ENCODE results near the gene CLDN6. TPM values are rescaled to one million over a fixed set of nuclear protein-coding genes. Genes with fewer than 3 reads are reported as not detected.

Gene CLDN6
- total and polyA plus RNA-seq, 2 of the 13 experiments (the other 11 are each of a cell fraction or from before 2014, with no cell fraction given) = 5.9 to 7.6 TPM

GRCh38 chr16:3023669-3024478 lies 5.9 kb upstream of the CLDN6 start, which contains the start of the genes HCFC1R1 and THOC6 (continued):
- TF ChIP-seq ZNF780A (CRISPR knock-in tag; IDR thresholded peaks at IDR 0.05) = no peak; the same call in 1 of the 2 replicates
- TF ChIP-seq CBX5 (CRISPR knock-in tag; IDR thresholded peaks at IDR 0.05; ENCODE audit: borderline replicate concordance) = peak; percentile 76
- TF ChIP-seq, protein P1, sequence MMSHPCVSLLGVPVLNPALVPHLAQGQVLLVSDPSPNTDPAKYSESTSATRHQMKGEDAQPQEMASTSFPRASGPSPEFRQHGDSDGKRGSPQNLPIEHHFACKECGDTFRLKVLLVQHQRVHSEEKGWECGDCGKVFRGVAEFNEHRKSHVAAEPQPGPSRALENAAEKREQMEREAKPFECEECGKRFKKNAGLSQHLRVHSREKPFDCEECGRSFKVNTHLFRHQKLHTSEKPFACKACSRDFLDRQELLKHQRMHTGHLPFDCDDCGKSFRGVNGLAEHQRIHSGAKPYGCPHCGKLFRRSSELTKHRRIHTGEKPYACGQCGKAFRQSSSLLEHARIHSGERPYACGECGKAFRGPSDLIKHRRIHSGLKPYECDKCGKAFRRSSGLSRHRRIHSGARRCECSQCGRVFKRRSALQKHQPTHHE (CRISPR knock-in tag; IDR thresholded peaks at IDR 0.05; ENCODE audit: borderline replicate concordance) = peak; percentile 33; the same call in 1 of the 2 replicates
- TF ChIP-seq, protein P2, sequence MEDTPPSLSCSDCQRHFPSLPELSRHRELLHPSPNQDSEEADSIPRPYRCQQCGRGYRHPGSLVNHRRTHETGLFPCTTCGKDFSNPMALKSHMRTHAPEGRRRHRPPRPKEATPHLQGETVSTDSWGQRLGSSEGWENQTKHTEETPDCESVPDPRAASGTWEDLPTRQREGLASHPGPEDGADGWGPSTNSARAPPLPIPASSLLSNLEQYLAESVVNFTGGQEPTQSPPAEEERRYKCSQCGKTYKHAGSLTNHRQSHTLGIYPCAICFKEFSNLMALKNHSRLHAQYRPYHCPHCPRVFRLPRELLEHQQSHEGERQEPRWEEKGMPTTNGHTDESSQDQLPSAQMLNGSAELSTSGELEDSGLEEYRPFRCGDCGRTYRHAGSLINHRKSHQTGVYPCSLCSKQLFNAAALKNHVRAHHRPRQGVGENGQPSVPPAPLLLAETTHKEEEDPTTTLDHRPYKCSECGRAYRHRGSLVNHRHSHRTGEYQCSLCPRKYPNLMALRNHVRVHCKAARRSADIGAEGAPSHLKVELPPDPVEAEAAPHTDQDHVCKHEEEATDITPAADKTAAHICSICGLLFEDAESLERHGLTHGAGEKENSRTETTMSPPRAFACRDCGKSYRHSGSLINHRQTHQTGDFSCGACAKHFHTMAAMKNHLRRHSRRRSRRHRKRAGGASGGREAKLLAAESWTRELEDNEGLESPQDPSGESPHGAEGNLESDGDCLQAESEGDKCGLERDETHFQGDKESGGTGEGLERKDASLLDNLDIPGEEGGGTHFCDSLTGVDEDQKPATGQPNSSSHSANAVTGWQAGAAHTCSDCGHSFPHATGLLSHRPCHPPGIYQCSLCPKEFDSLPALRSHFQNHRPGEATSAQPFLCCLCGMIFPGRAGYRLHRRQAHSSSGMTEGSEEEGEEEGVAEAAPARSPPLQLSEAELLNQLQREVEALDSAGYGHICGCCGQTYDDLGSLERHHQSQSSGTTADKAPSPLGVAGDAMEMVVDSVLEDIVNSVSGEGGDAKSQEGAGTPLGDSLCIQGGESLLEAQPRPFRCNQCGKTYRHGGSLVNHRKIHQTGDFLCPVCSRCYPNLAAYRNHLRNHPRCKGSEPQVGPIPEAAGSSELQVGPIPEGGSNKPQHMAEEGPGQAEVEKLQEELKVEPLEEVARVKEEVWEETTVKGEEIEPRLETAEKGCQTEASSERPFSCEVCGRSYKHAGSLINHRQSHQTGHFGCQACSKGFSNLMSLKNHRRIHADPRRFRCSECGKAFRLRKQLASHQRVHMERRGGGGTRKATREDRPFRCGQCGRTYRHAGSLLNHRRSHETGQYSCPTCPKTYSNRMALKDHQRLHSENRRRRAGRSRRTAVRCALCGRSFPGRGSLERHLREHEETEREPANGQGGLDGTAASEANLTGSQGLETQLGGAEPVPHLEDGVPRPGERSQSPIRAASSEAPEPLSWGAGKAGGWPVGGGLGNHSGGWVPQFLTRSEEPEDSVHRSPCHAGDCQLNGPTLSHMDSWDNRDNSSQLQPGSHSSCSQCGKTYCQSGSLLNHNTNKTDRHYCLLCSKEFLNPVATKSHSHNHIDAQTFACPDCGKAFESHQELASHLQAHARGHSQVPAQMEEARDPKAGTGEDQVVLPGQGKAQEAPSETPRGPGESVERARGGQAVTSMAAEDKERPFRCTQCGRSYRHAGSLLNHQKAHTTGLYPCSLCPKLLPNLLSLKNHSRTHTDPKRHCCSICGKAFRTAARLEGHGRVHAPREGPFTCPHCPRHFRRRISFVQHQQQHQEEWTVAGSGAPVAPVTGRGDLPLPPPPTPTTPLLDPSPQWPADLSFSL (CRISPR knock-in tag; IDR thresholded peaks at IDR 0.05) = 0 out of 2 replicates have a peak, but pooled peaks have one; percentile 24
- TF ChIP-seq KLF15 (CRISPR knock-in tag; IDR thresholded peaks at IDR 0.05; ENCODE audit: borderline replicate concordance) = no peak
- TF ChIP-seq, protein P3, sequence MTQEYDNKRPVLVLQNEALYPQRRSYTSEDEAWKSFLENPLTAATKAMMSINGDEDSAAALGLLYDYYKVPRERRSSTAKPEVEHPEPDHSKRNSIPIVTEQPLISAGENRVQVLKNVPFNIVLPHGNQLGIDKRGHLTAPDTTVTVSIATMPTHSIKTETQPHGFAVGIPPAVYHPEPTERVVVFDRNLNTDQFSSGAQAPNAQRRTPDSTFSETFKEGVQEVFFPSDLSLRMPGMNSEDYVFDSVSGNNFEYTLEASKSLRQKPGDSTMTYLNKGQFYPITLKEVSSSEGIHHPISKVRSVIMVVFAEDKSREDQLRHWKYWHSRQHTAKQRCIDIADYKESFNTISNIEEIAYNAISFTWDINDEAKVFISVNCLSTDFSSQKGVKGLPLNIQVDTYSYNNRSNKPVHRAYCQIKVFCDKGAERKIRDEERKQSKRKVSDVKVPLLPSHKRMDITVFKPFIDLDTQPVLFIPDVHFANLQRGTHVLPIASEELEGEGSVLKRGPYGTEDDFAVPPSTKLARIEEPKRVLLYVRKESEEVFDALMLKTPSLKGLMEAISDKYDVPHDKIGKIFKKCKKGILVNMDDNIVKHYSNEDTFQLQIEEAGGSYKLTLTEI (CRISPR knock-in tag; conservative IDR thresholded peaks at IDR 0.05) = no peak; the same call in 1 of the 2 replicates
- TF ChIP-seq ZNF101 (CRISPR knock-in tag; IDR thresholded peaks at IDR 0.05; ENCODE audit: borderline replicate concordance, low read depth) = no peak
- peak; percentile 79 for TF ChIP-seq POLR2AphosphoS5 (IDR thresholded peaks at IDR 0.05; ENCODE audit: low read depth, low read length)
- TF ChIP-seq SSRP1 (CRISPR knock-in tag; IDR thresholded peaks at IDR 0.05) = peak; percentile 94
- TF ChIP-seq KDM6A (CRISPR knock-in tag; IDR thresholded peaks at IDR 0.05; ENCODE audit: low read depth) = peak; percentile 23; the same call in 1 of the 2 replicates
- no peak for TF ChIP-seq KAT2B (IDR thresholded peaks at IDR 0.05; ENCODE audit: borderline replicate concordance, low read depth, low read length)
- TF ChIP-seq ZSCAN21 (CRISPR knock-in tag; IDR thresholded peaks at IDR 0.05; ENCODE audit: borderline replicate concordance) = no peak
- TF ChIP-seq NR2C2 (CRISPR knock-in tag; IDR thresholded peaks at IDR 0.05; ENCODE audit: borderline replicate concordance) = peak; percentile 95
- no peak; the same call in 1 of the 2 replicates for TF ChIP-seq EED (CRISPR knock-in tag; IDR thresholded peaks at IDR 0.05)
- TF ChIP-seq ZBTB33 (CRISPR knock-in tag; IDR thresholded peaks at IDR 0.05) = no peak; the same call in 1 of the 2 replicates
- no peak for TF ChIP-seq CENPX (CRISPR knock-in tag; IDR thresholded peaks at IDR 0.05)
- TF ChIP-seq MLLT10 (CRISPR knock-in tag; IDR thresholded peaks at IDR 0.05) = no peak
